Tongue (tissue), 2 donors: ENCODE measurements around the gene IRF9. TPM values are rescaled to one million over a fixed set of nuclear protein-coding genes. Genes with fewer than 3 reads are reported as not detected.
A peak's percentile ranks its signal among the peaks of the same experiment; 100 is the strongest.

ENCODE experiments used
- DNase-seq: peaks from one replicate; pipeline ENCODE4 v3.0.0-alpha.2; 2015
- total RNA-seq: library from RNA; depleted of rRNA; stranded (reverse); fragments of >200 nt; gene quantifications from one replicate; pipeline ENCODE4 v1.2.3, GENCODE V29; 2014

Gene IRF9, protein sequence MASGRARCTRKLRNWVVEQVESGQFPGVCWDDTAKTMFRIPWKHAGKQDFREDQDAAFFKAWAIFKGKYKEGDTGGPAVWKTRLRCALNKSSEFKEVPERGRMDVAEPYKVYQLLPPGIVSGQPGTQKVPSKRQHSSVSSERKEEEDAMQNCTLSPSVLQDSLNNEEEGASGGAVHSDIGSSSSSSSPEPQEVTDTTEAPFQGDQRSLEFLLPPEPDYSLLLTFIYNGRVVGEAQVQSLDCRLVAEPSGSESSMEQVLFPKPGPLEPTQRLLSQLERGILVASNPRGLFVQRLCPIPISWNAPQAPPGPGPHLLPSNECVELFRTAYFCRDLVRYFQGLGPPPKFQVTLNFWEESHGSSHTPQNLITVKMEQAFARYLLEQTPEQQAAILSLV
- total RNA-seq = 34.6 TPM

DNA sequence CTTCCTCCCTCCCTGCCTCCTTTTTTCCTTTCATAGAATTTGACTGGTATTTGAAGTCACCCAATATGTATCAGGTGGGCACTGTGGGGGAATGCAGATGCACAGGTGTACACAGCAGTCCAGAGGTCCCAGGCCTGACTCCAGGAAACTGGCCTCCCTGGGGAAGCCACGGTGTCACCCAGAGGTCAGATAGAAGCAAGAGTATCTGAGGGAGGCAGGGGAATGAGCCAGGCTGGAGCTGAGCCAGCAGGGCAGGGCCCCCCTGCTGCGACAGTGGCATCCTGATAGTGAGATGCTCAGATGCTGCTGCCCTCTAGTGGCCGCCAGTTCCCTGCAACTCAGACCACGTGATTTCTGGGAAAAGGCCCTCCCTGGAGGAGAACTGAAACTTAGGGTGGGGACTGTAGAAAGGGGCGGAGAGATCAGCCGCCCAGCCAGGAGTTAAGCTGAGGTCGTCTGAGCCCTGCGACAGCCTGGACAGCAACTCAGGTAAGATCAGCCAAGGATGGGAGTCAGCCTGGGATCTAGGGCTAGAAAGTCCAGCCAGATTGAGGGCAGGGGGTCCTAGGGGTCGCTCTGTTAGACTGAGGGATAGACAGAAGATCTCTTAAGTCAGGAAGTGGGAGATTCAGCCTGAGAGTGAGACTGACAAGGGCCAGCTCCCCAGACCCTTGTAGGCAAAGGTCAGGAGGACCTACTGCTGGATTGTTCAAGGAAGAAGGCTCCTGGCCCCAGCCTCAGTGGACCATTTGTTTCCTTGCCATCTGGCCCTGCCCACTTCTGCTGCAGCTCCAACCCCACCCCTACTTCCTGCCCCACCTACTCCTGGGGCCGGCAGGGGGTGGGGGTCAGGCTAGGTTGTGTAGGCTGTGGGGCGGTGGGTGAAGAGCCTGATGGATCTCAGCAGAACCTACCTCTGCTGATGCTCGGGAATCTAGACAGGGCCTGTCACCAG is at the start of gene IRF9:
Gene IRF9 (plus strand): TSS at position 416 of the 955 bp plus-strand sequence. CDS start 880 bp downstream, outside the sequence.
- DNase-seq = peak; percentile 98

DNA sequence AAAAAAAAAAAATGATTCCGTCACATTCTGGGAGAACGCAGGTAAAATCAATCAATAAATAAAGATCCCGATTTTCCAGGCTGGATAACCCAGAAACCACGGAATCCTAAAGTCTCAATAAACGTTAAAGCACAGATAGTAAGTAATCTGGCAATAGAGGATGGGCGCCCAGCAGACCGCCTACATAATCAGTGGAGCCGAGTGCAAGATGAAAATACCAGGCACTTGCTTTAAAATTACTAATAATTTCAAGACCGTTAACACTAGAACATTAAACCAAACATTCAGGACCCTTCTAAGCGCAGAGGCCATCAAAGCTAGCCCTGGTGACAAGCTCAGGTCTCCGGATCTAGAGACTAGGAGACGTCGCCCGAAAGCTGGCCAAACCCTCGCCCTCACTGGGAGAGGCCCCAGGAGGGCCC is 47.7 kb upstream of the IRF9 start:
- no peak for DNase-seq

DNA sequence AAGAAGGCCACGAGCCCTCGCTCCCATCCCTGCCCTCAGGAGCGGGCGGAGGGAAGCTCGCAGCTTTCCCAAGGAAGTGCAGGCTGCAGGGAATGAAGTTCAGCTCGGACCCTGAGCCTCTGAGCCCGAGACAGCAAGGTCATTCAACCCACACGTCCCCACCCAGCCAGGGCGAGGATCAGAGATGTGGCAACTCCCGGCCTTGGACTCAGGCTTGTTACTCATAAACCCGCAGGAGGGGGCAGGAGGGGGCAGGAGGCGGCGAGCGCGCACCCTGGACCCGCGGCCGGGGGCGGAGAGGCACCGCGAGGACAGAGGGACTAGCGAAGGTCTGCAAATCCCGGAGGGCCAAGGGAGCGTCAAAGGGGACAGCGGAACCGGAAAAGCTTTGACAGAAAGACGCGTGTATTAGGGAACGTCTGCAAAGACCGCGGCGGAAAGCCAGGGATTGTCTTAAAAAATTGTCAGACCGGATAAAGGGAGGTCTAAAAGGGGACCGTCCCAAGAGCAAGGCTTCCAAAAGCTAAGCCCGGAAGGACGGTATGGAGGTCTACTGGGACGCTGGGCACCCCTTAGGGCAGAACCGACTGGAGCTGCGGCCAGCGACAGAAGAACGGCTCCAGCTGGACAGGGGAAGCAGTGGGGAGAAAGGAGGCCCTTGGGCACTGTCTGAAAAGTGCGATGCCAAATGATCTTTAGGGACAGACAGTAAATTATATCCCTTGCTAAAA is 47.1 kb upstream of the IRF9 start:
- DNase-seq = peak; percentile 93

DNA sequence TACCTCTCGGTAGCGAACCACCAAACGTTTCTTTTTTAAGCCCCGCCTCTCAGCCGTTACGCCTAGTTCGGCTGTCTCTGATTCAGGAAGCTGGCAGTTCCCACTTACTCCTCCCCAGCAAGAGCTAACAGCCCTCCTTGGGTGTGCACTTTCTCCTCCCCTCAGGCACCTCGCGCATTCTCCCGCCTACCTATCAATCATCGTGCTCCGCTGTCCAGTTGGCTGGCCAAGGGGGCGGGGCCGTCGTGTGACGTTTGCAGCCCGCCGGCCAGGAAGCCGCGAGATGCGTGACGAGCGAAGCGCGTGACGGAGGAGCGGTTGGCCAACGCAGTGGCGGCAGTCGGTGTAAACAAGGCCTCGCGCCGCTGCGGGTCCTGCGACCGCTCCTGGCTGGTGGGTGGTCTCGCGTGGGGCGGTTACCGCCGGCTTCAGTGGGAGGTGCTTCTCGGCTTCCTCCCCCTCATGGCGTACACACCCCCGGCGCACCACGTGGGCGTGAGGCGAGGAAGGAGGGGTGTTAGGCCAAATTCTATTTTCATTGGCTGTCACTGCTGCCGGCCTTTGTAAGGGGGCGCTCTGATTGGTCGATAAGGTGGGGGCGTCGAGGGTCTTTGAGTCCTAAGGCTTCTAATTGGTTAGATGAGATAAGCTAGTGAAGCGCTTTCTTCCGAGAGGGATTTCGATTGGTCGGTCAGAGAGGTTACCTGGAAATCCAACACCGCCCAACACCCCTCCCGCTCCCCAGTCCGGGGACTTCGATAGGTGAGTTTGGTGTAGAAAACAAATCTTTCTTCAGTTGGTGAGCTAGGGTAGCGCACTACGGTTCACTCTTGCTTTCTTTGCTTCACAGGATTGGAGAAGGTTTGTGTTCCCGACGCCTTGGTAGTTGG is 46.3 kb upstream of the IRF9 start, which contains the start of the genes DCAF11 and NRL:
Gene DCAF11 (plus strand): TSS at position 246 of the 890 bp plus-strand sequence. CDS start 818 bp downstream, outside the sequence.
Gene NRL (minus strand): TSS at position 418 of the 890 bp plus-strand sequence. CDS start 32,101 bp downstream, outside the sequence.
- DNase-seq = peak; percentile 100

DNA sequence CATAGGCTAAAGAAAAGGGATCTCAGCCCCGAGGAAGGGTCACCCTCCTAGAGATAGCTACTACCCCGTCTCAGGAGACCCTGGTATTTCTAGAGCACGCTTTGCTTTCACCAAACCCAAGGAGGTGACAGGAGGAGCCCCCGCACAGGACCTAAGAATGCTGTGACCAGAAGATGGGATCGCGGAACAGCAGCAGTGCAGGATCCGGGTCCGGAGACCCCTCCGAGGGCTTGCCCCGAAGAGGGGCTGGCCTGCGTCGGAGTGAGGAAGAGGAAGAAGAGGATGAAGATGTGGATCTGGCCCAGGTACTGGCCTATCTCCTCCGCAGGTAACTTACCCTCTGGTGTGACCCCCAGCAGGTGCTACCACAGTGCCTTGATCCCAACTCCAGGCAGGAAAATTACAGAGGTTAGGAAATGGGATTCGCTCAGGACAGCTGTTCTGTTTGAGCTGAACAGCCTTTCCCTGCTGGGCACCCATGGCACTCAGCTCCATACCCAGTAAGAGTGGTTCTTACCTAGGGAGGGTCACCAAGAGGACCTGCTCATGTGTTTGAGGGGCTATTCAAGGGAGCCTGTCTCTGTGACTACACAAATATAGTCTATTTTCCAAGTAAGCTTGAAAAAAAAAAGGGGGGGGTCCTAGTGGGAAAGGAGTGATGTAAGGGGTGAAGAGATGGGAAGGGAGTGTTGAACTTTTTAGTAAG is 45.5 kb upstream of the IRF9 start:
- no peak for DNase-seq

DNA sequence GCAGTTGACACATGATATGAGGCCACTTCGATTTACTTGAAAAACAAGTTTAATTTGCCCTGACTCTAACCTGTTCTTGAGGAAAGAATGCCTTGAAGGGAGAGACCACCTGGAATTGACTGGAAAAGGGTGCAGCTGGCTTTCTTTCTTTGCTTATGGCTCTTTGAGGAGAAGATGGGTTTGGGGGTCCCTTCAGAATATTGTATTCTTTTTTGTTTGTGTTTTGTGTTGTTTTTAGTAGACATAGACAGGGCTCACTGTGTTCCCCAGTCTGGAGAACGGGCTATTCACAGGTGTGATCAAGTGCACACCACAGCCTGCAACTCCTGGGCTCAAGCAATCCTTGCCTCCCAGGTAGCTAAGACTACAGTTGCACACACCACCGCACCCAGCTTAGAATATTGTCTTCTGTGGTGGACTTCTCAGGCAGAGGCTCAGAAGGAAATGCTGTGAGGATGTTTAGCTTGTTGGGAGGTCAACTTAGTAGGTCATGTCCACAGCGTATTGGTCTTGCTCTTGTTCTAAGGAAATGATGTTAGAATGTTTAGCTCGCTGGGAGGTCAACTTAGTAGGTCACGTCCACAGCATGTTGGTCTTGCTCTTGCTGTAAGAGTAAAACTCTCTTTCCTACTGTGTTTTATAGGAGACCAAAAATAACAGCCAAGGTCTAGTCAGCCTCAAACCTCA is 44.8 kb upstream of the IRF9 start:
- DNase-seq = no peak

DNA sequence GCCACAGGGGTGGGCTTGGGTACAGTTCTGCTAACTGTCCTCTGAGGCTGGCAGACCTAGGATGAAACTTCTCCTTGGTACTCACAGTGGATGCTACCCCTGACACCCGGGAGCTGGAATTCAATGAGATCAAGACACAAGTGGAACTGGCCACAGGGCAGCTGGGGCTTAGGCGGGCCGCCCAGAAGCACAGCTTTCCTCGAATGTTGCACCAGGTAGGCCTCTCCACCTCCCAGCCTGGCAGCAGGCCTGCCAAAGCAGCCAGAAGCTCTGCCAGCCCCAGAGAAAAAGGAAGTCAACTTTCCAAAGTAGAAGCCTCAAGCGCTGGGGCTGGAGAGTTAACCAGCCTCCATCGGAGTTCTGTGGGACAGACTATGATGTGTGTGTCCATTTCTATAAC is 43.9 kb upstream of the IRF9 start:
- DNase-seq = no peak

DNA sequence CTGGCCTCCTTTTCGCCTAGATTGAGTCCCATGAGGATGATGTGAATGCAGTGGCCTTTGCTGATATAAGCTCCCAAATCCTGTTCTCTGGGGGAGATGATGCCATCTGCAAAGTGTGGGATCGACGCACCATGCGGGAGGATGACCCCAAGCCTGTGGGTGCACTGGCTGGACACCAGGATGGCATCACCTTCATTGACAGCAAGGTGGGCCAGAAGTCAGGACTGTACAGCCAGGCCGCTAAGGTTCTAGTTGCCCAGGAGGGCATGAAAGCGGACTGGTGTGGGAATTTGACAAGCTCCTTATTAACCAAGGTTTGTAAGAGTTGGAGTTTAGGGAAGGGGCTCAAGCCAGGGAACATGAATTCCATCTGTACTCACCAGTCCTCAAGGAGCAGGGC is 41.4 kb upstream of the IRF9 start:
- no peak for DNase-seq

DNA sequence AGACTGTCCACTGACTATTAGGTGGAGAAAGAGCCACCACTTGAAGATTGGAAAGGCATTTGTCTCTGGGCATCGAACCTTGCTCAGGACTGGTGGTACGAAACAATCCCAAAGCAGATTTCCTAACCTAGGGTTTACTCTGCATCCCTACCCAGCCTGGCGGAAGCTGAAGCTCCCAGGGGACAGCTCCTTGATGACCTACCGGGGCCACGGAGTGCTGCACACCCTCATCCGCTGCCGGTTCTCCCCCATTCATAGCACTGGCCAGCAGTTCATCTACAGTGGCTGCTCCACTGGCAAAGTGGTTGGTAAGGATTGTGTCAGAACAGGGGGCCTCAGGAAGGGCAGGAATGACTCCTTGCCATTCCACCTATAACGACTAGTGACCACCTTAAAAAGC is 39.9 kb upstream of the IRF9 start:
- no peak for DNase-seq

DNA sequence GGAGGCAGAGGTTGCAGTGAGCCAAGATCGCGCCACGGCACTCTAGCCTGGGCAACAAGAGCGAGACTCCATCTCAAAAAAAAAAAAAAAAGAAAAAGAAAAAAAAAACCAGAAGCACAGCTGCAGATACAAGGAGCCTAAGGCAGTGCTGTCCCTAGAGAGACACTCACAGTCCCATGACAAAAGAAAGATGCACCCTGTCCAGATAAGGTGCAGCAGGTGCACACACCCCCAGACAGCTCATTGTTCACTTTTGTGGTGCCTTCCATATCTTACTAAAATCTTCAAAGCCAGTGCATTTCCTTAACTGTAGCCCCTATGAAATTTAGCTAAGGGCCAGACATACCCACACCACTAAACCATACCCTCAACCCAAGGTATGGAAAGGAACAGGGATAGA is 38.6 kb upstream of the IRF9 start:
- no peak for DNase-seq

DNA sequence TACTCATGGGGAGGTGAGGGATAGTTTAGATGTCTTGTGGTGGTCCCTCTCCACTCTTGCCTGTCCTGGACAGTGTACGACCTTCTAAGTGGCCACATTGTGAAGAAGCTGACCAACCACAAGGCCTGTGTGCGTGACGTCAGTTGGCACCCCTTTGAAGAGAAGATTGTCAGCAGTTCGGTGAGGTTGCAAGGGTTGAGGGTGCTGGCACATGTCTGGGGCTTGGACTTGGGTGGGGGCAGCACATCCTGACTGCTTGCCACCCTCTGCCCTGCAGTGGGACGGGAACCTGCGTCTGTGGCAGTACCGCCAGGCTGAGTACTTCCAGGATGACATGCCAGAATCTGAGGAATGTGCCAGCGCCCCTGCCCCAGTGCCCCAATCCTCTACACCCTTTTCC is 38.2 kb upstream of the IRF9 start:
- DNase-seq = no peak

DNA sequence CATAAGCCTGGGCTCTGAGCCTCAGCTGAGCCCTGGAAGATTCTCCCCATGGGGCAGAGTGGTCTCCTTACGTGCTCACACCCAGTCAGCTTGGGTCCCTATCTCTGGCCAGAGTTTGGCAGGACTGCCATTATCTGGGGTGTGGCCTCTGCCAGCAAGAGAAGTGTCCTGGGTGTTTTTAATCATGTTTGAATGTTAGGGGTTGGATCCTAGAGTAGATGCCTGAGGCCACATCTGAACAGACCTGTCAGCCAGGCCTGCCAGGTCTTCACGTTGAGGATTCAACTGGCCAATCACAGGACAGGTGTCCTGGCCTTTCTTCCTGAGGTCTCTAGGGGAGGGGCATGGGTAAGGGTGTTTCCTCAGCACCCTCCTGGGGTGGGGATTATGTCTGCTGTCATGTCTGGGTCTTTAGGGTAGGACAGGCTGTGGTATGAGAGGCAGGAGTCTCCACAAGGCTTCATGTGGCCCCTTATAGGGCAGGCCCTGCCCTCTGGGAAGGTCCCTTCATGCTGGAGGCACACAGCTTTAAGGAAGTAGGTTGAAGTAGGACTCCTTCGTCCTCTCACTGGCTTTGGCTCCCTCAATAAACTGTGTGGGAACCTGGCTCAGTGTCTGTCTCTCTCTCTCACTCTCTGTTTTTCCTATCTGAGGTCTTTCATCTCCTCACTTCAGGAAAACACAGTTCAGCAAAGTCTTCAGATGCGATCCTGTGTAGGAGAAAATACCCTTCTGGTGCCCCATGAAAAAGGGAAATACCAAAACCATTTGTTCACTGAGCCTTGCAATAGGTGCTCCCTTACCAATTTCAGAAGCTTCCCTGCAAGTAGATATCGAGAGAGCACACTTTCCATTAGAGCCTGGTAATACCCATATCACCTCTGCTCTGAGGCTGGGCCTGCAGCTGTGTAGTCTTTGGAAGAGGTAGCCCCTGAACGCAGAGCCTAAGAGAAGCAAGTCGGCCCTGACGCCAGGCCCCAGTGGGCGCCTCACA is 37.3 kb upstream of the IRF9 start:
- DNase-seq = no peak

DNA sequence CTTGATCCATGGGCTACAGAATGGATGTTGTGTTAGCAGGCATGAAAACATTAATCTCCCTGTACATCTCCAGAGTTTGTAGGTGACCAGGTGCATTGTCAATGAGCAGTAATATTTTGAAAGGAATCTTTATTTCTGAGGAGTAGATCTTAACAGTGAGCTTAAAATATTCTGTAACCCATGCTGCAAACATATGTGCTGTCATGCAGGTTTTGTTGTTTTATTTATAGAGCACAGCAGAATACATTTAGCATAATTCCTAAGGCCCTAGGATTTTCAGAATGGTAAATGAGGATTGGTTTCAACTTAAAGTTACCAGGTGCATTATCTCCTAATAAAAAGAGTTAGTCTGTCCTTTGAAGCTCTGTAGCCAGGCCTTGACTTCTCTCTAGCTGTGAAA is 34.1 kb upstream of the IRF9 start:
- DNase-seq = no peak

DNA sequence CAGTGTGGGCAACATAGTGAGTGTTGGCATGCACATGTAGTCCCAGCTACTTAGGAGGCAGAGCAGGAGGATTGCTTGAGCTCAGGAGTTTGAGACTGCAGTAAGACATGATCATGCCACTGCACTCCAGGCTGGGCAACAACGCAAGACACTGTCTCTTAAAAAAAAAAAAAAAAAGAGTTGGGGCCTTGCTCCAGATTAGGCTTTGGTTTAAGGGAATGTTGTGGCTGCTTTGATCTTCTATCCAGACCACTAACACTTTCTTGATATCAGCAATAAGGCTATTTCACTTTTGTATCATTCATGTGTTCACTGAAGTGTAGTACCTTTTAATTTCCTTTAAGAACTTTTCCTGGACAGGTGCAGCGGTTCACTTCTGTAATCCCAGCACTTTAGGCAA is 33.4 kb upstream of the IRF9 start:
- DNase-seq = no peak

DNA sequence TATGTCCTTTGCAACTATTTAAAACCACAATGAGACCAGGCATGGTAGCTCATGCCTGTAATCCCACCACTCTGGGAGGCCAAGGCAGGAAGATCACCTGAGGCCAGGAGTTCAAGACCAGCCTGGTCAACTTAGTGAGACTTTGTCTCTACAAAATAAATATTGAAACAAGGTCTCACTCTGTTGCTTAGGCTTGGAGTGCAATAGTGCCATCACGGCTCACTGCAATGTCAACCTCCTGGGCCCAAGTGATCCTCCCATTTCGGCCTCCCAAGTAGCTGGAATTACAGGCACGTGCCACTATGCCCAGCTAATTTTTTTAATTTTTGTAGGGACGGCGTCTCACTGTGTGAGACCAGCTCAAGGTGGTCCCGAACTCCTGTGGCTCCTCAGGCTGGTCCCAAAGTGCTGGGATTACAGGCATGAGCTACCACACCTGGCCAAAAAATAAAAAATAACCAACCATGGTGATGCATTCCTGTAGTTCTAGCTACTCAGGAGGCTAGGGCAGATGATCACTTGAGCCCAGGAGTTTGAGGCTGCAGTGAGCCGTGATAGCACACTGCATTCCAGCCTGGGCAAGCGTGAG is 31.6 kb upstream of the IRF9 start:
- no peak for DNase-seq

DNA sequence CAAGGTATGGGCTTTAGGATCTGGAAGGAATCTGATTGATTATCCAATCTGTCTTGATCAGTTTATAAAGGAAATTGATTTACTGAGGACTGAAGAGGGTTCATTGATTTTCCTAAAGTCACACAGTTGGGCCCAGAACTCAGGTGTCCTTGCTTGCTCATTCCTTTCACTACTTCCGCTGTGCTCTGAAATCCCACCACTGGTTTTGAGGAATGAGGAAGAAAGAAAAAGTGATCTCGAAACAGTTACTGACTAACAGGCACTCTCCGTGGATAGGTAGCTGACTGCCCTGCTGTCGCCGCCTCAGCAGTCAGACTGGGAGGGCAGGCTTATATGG is 30.7 kb upstream of the IRF9 start, which contains the start of gene FITM1:
Gene FITM1 (plus strand): TSS at position 280 of the 337 bp plus-strand sequence. CDS start 905 bp downstream, outside the sequence.
- no peak for DNase-seq

DNA sequence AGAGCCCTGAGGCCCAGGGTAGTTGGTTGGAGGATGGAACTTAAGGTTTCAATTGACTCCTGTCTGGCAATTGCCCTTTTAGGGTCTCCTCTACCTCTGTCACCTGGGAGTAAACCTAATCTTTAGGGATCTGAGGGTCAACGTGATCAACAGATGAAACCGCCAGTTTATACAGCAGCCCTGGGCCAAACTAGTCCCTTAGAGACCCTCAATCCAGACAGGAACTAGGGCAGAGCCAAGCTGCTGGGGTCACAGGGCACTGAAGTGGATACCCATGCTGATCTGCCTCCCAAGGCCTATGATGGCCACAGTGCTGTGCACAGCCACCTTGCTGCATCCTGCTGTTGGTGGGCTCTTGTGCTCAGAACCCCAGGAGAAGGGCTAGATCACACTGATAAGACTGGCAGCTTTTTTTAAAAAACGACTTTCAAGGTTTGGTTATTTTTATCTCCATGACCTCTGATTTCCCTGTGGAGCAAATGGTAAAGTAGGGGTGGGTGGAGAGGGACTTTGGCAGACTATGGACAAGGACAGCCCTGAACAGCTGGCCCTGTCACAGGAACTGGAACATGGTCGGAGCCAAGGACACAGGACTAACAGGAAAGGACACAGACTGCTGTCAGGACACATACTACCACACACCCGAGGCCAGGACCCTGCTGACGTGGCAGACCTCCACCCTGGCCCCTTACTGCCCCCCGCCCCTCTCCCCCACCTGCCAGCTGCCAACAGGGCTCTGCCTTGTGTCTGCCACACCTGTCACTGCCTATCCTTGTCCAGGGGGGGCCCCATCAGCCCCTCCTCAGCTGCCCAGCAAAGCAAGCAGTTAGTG is 30.1 kb upstream of the IRF9 start:
- DNase-seq = peak; percentile 94
